Middle frontal gyrus (tissue), 1 donor: ENCODE results near the gene DCDC1.

ENCODE experiments used
- DNase-seq: peaks from one replicate; pipeline ENCODE4 v3.0.0-alpha.2; 2015; ENCODE audit warnings: low spot score; ENCODE audit errors: extremely low spot score

The DCDC1 gene

GRCh38 chr11:31237819-31238760 is 131.4 kb downstream of the DCDC1 start:
- no peak for DNase-seq

GRCh38 chr11:31236143-31236542 is 133.4 kb downstream of the DCDC1 start:
- DNase-seq = no peak

- no peak for DNase-seq
These were observed 136.1 kb downstream of the DCDC1 start for GRCh38 chr11:31233425-31233824.

- no peak for DNase-seq
These were observed 137.9 kb downstream of the DCDC1 start for GRCh38 chr11:31231601-31232000.

GRCh38 chr11:31218847-31219246 is 150.7 kb downstream of the DCDC1 start:
- no peak for DNase-seq

- DNase-seq = no peak
These were observed 155.2 kb downstream of the DCDC1 start for GRCh38 chr11:31214372-31214771.

- DNase-seq = no peak
These were observed 170.2 kb downstream of the DCDC1 start for GRCh38 chr11:31199378-31199777.

- DNase-seq = no peak
These were observed 195.4 kb downstream of the DCDC1 start for GRCh38 chr11:31173926-31174680.

- DNase-seq = no peak
These were observed 208.8 kb downstream of the DCDC1 start for GRCh38 chr11:31160504-31161422.

- no peak for DNase-seq
These were observed 218.7 kb downstream of the DCDC1 start for GRCh38 chr11:31150841-31151240.

GRCh38 chr11:31150011-31150410 is 219.5 kb downstream of the DCDC1 start:
- DNase-seq = no peak

- no peak for DNase-seq
These were observed 227.8 kb downstream of the DCDC1 start for GRCh38 chr11:31141789-31142188.

- no peak for DNase-seq
These were observed 230.1 kb downstream of the DCDC1 start for GRCh38 chr11:31139479-31139878.

GRCh38 chr11:31132531-31133421 is 236.8 kb downstream of the DCDC1 start:
- DNase-seq = no peak

- no peak for DNase-seq
These were observed 237.8 kb downstream of the DCDC1 start for GRCh38 chr11:31131760-31132159.

GRCh38 chr11:31127290-31127689 is 242.2 kb downstream of the DCDC1 start:
- DNase-seq = no peak

GRCh38 chr11:31120428-31120827 is 249.1 kb downstream of the DCDC1 start:
- no peak for DNase-seq

GRCh38 chr11:31118566-31118965 is 251.0 kb downstream of the DCDC1 start:
- DNase-seq = no peak

- DNase-seq = no peak
These were observed 252.5 kb downstream of the DCDC1 start for GRCh38 chr11:31117038-31117437.

GRCh38 chr11:31114442-31114841 is 255.1 kb downstream of the DCDC1 start:
- DNase-seq = no peak
